SK-N-MC (cell line): ENCODE results near the gene PLA1A.
"Not testable (repeated sequence)": the region's sequence is repeated elsewhere in the genome, so short reads cannot be mapped to it uniquely, and the experiment has no call there.

ENCODE experiments used
- DNase-seq: peaks from one replicate; pipeline ENCODE4 v3.0.0-alpha.2; 2011; ENCODE audit warnings: low read depth, low spot score
- H3K27ac ChIP-seq: fragments of 200-600 bp; sonication (generic); 2 replicates; pipeline ENCODE4 v1.5.1; 2016; ENCODE audit warnings: mixed run types
- H3K36me3 ChIP-seq: fragments of 200-600 bp; sonication (generic); 2 replicates; pipeline ENCODE4 v1.6.1; 2017; ENCODE audit warnings: antibody characterized with exemption, low read length, mixed read lengths; ENCODE audit not compliant: insufficient read depth
- H3K4me3 ChIP-seq: fragments of 200-600 bp; sonication (generic); 2 replicates; pipeline ENCODE4 v1.5.1; 2016
- H3K9ac ChIP-seq: fragments of 200-600 bp; sonication (generic); 2 replicates; pipeline ENCODE4 v1.8.0; 2017; ENCODE audit warnings: mixed run types, mixed read lengths; ENCODE audit not compliant: insufficient read length
- H3K9me3 ChIP-seq: fragments of 200-600 bp; sonication (generic); 2 replicates; pipeline ENCODE4 v1.6.1; 2017; ENCODE audit warnings: low read depth, mild to moderate bottlenecking, antibody characterized with exemption, low read length, moderate library complexity, mixed read lengths
- EZH2 ChIP-seq: fragments of 200-600 bp; sonication (generic); IDR thresholded peaks from one replicate; pipeline ENCODE4 v1.6.1; 2017; ENCODE audit warnings: antibody characterized with exemption
- FOXP2 ChIP-seq: optimal IDR thresholded peaks from 2 replicates; pipeline ENCODE3; 2011; ENCODE audit warnings: mild to moderate bottlenecking, moderate library complexity; ENCODE audit not compliant: insufficient read depth; ENCODE audit errors: extremely low read length, control extremely low read depth
- POLR2AphosphoS5 ChIP-seq: IDR thresholded peaks from 2 replicates; pipeline ENCODE4 v1.6.1; 2012; ENCODE audit warnings: mild to moderate bottlenecking, low read depth, low read length, borderline replicate concordance

Gene PLA1A

DNA sequence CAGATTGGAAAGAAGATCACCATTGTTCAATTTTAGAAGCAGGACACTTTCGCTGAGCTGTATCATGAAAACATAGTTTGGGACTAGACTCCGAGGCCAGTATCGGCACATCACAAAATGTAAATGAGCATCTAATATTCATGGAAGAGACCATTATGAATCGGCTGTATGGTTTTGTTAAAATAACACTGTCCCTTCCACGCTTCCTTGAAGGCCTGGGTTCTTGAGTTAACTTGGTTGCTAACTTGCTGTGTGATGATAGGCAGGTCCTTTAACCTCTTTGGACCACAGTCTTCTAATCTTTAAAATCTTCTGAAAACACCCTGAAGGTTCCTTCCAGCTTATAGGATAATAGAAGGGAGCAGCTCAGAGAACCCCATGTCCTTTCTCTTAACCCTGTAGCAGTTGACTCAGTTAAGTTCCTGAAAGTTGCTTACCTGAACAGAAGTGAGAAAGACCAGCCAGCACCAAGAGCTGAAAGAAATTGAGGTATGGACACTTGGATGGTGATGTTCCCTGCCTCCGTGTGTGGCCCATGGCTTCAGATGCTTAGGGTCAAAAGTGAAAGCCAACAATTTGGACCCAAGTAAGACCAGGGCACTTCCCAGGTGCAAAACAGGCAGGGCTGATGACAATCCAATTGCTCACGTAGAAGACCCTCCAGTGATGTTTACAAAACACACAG lies 40.4 kb upstream of the PLA1A start:
- no peak for DNase-seq
- TF ChIP-seq FOXP2 (no peak), POLR2AphosphoS5 (no peak), EZH2 (no peak)
- Histone ChIP-seq H3K36me3 (no peaks in the 10 kb centered on the region), H3K27ac (no peak overlapping the region), H3K9me3 (no peaks in the 10 kb centered on the region), H3K4me3 (no peak overlapping the region), H3K9ac (no peak overlapping the region)

DNA sequence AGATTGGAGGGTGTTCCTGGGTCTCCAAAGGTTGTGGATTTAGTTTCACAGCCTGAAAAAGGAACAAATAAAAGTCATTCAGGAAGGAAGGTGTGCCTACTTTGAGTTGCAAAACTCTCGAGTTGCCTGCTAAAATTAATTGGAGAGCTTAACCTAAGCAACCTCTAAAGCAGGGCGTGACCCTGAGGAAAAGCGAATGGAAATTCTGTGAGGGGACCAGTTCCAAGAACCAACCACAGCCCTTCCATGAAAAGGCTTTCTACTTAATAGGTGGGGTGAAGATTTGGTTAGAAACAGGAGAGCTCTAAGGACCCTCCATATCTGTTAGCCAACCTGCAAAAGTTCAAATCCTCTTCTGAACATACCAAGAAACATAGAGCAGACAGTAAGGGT lies 39.8 kb upstream of the PLA1A start:
- no peak overlapping the region for H3K27ac ChIP-seq
- H3K4me3 ChIP-seq = no peak overlapping the region
- no peak for TF ChIP-seq EZH2
- TF ChIP-seq FOXP2 = no peak
- TF ChIP-seq POLR2AphosphoS5 = no peak
- H3K36me3 ChIP-seq = no peaks in the 10 kb centered on the region
- DNase-seq = no peak
- no peaks in the 10 kb centered on the region for H3K9me3 ChIP-seq
- no peak overlapping the region for H3K9ac ChIP-seq

DNA sequence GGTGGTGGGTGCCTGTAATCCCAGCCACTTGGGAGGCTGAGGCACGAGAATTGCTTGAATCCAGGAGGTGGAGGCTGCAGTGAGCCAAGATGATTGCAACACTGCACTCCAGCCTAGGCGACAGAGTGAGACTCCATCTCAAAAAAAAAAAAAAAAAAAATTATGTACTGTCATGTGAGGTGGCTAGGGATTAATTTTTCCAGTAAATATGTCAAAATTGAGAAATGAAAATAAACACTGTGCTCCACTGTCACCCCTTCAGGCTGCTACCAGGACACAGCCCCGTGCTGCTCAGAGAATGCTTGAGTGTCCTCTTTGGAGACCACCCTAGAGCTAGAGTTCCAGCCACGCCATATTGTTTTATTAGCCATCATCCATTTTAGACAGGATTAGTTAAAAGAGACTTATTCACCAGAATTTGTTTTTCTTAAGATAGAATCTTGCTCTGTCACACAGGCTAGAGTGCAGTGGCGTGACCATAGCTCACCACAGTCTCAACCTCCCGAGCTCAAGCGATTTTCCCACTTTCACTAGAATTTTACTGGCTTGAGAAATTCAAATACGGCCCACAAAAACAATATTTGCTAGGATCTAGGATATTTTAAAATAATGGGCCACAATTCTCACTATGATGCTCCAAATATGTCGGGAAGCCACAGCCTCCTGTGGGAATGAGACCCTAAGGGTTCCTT lies 38.9 kb upstream of the PLA1A start:
- DNase-seq = no peak
- H3K27ac ChIP-seq = no peak overlapping the region
- H3K9me3 ChIP-seq = no peaks in the 10 kb centered on the region
- no peak for TF ChIP-seq FOXP2
- TF ChIP-seq POLR2AphosphoS5 = no peak
- TF ChIP-seq EZH2 = no peak
- no peak overlapping the region for H3K4me3 ChIP-seq
- H3K9ac ChIP-seq = no peak overlapping the region
- no peaks in the 10 kb centered on the region for H3K36me3 ChIP-seq

DNA sequence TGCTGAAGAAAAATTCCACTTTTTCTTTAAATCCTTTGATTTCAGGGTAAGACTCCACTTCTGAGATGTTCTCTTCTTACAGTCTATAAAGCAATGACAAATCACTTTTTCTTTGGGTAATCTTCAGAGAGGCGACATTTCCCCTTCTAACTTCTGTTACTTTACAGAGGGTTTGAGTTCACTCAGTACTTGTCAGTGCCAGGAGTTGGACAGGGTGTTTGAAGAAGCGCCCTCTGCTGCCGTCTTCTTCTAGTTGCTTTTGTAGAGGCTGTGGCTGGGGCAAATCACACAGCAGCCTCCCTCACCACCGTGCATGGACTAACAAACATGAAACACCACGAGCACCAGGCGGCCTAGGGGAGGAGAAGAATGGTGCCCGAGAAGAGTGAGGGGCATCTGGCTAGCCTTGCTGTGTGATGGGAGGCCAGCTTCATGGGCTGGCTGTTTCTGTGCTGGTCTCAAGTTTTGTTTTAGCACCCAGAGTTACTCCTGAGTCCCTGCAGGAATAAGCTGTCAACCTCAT lies 38.2 kb upstream of the PLA1A start, which contains the start of gene CD80:
Gene CD80 (minus strand): TSS at position 174 of the 523 bp plus-strand sequence. CDS start 1,886 bp downstream, outside the sequence.
- Histone ChIP-seq H3K4me3 (no peak within 1 kb of the TSS), H3K27ac (no peak within 1 kb of the TSS), H3K9me3 (no peaks in the 10 kb centered on the region), H3K9ac (no peak within 1 kb of the TSS), H3K36me3 (no peaks in the 10 kb centered on the region)
- DNase-seq = peak; percentile 5
- TF ChIP-seq EZH2 (no peak), FOXP2 (no peak), POLR2AphosphoS5 (no peak)

DNA sequence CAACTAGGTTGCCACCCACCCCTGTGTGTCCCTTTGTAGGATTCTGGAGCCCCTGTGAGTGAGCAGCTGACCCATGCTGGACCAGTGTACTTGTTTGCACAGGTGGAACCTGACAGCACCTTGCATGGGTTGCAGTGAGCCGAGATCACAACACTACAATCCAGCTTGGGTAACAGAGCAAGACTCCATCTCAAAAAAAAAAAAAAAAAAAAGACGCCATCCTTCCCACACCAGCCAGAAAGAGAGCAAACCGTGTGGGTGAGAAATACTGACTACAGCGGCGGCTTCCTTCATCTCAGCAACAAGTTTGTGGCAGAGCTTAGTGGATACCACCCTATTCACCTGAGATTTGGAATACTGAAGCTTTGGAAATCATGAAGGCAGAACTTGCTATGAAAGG lies 37.5 kb upstream of the PLA1A start:
- no peak overlapping the region for H3K27ac ChIP-seq
- H3K9ac ChIP-seq = no peak overlapping the region

DNA sequence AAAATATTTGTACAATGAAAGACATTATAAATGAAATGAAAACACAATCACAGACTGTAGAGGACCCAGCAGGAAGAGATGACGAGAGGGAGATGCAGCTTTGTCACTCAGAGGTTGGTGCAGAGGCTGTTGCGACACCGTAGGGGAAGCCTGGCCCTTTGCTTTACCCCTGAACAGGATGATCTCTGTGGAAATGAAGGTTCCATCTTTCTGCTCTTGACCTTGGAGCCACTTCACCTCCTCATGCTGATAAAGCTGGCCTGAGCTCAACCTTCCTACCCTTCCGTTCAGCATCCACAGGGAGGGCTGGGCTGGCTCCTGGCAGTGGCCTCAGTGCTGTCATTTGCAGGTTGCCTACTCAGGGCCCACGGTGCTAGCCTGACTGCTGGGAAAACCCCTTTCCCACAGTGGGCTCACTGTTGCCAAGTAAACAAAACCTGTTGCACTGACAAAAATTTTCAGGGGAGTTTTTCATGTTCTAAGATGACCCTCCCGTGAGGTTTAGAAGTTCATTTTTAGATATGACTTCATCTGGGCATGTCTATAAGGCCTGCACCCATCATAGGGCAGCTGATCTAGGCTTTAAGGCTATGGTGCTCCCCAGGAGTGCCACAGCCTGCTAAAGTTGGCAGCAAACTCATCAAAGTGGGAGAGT lies 35.3 kb upstream of the PLA1A start:
- no peak overlapping the region for H3K27ac ChIP-seq
- TF ChIP-seq FOXP2 (no peak), EZH2 (no peak), POLR2AphosphoS5 (no peak)
- DNase-seq = no peak
- no peak overlapping the region for H3K9ac ChIP-seq
- no peaks in the 10 kb centered on the region for H3K9me3 ChIP-seq
- no peak overlapping the region for H3K4me3 ChIP-seq
- no peaks in the 10 kb centered on the region for H3K36me3 ChIP-seq

More for the DNA sequence above, 37.5 kb upstream of the PLA1A start:
- H3K36me3 ChIP-seq = no peaks in the 10 kb centered on the region
- no peak overlapping the region for H3K4me3 ChIP-seq
- DNase-seq = no peak
- H3K9me3 ChIP-seq = no peaks in the 10 kb centered on the region
- TF ChIP-seq EZH2 = no peak
- TF ChIP-seq POLR2AphosphoS5 = no peak
- no peak for TF ChIP-seq FOXP2

DNA sequence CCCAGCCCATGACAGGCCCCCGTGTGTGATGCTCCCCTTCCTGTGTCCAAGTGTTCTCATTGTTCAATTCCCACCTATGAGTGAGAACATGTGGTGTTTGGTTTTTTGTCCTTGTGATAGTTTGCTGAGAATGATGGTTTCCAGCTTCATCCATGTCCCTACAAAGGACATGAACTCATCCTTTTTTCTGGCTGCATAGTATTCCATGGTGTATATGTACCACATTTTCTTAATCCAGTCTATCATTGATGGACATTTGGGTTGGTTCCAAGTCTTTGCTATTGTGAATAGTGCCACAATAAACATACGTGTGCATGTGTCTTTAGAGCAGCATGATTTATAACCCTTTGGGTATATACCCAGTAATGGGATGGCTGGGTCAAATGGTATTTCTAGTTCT lies 34.4 kb upstream of the PLA1A start:
- H3K36me3 ChIP-seq, H3K9ac ChIP-seq, H3K9me3 ChIP-seq, H3K4me3 ChIP-seq, H3K27ac ChIP-seq, DNase-seq: not testable (repeated sequence)

DNA sequence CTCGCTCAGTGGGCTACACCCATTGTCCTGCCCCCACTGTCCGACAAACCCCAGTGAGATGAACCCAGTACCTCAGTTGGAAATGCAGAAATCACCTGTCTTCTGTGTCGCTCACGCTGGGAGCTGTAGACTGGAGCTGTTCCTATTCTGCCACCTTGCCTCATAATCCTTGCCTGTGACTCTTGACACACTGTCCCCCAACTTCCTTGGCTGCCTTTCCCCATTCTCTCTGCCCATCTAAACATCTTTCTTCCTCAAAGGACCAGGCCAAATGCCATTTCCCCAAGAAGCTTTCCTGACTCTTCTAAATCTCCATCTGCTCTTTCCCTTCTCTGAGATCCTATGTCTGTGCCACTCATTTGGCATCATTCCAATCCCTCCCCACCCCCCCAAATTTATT lies 28.5 kb upstream of the PLA1A start:
- H3K9ac ChIP-seq = no peak overlapping the region
- TF ChIP-seq FOXP2 (no peak), POLR2AphosphoS5 (no peak), EZH2 (no peak)
- no peak overlapping the region for H3K27ac ChIP-seq
- no peak overlapping the region for H3K4me3 ChIP-seq
- no peak for DNase-seq
- H3K36me3 ChIP-seq = no peaks in the 10 kb centered on the region
- H3K9me3 ChIP-seq = no peaks in the 10 kb centered on the region
